Loucy (cell line): Measurements from ENCODE around the gene SPC24.
"Not testable (repeated sequence)": the region's sequence is repeated elsewhere in the genome, so short reads cannot be mapped to it uniquely, and the experiment has no call there.

ENCODE experiments used
- H2AFZ ChIP-seq: fragments of 200-600 bp; sonication (generic); 2 replicates; pipeline ENCODE4 v1.6.0; 2016; ENCODE audit warnings: antibody characterized with exemption, mild to moderate bottlenecking, low read length, moderate library complexity
- H3F3A ChIP-seq: fragments of 200-600 bp; 2 replicates; pipeline ENCODE4 v1.6.0; 2016; ENCODE audit warnings: antibody characterized with exemption, low read depth, mild to moderate bottlenecking
- H3K27me3 ChIP-seq: fragments of 200-600 bp; sonication (generic); 2 replicates; pipeline ENCODE4 v1.6.1; 2014; ENCODE audit warnings: low read length, mild to moderate bottlenecking; ENCODE audit not compliant: insufficient read depth, poor library complexity, severe bottlenecking
- H3K36me3 ChIP-seq: fragments of 200-600 bp; sonication (generic); 2 replicates; pipeline ENCODE4 v1.6.1; 2016; ENCODE audit warnings: low read length; ENCODE audit not compliant: insufficient read depth
- H3K4me1 ChIP-seq: fragments of 200-600 bp; sonication (generic); 2 replicates; pipeline ENCODE4 v1.5.1; 2014; ENCODE audit warnings: low read length, mild to moderate bottlenecking; ENCODE audit not compliant: insufficient read depth, poor library complexity, severe bottlenecking
- H3K4me2 ChIP-seq: fragments of 200-600 bp; sonication (generic); 2 replicates; pipeline ENCODE4 v1.6.0; 2014; ENCODE audit warnings: antibody characterized with exemption, low read length, low read depth, mild to moderate bottlenecking; ENCODE audit not compliant: poor library complexity, severe bottlenecking
- H3K4me3 ChIP-seq: fragments of 200-600 bp; sonication (generic); 2 replicates; pipeline ENCODE4 v1.5.1; 2014; ENCODE audit warnings: low read length, mild to moderate bottlenecking, mixed read lengths; ENCODE audit not compliant: poor library complexity, severe bottlenecking
- H3K79me2 ChIP-seq: fragments of 200-600 bp; sonication (generic); 2 replicates; pipeline ENCODE4 v1.6.1; 2014; ENCODE audit warnings: low read length; ENCODE audit not compliant: insufficient read depth
- H3K9ac ChIP-seq: fragments of 200-600 bp; sonication (generic); 2 replicates; pipeline ENCODE4 v1.6.0; 2014; ENCODE audit warnings: mild to moderate bottlenecking, low read depth, low read length, moderate library complexity; ENCODE audit not compliant: poor library complexity, severe bottlenecking
- H3K9me2 ChIP-seq: fragments of 200-600 bp; sonication (generic); replicated peaks from 2 replicates; pipeline ENCODE4 v1.6.1; 2016; ENCODE audit warnings: low read depth, low read length, mixed read lengths
- H3K9me3 ChIP-seq: fragments of 200-600 bp; sonication (generic); 2 replicates; pipeline ENCODE4 v1.6.1; 2014; ENCODE audit warnings: mild to moderate bottlenecking, antibody characterized with exemption, low read length, low read depth; ENCODE audit not compliant: insufficient read depth
- H4K20me1 ChIP-seq: fragments of 200-600 bp; sonication (generic); 2 replicates; pipeline ENCODE4 v1.6.0; 2014; ENCODE audit warnings: antibody characterized with exemption, low read length, mild to moderate bottlenecking; ENCODE audit not compliant: insufficient read depth, poor library complexity, severe bottlenecking
- EZH2phosphoT487 ChIP-seq: fragments of 200-600 bp; IDR thresholded peaks from 2 replicates; pipeline ENCODE4 v1.6.1; 2018; ENCODE audit warnings: antibody characterized with exemption, mild to moderate bottlenecking, moderate library complexity, borderline replicate concordance
- TF ChIP-seq, protein P1 (sequence below): fragments of 200-600 bp; sonication (generic); conservative IDR thresholded peaks from 2 replicates; pipeline ENCODE4 v1.5.1; 2014; ENCODE audit warnings: mild to moderate bottlenecking, antibody characterized with exemption, low read length

The SPC24 gene

DNA sequence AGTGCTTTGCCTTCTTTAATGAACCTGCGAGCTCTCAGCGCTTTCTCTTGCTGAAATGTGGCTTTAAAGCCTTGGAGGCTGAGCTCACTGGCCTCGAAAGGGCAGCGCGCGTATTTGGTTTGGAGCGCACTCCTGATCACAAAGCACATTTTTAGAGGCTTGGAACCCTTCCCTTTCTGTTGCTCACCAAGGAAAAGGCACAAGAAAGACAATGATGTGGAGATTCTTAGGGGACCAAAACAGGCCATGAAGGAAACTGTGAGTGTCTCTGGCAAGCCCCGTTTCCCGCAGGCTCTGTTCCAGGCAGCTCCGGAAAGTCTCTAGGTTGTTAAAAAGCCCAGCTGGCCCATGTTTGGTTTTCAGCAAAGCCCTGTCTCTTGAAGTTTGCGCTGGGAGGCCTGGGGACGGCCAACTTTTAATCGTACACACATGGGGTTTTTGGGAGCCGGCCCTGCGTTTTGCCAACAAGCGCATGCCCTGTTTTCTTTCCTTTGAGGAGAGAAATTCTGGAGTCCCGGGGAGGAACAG is 9.4 kb upstream of the SPC24 start:
- no peaks in the 10 kb centered on the region for H3K27me3 ChIP-seq
- no peak overlapping the region for H3K4me3 ChIP-seq
- H3F3A ChIP-seq = no peaks in the 10 kb centered on the region
- no peaks in the 10 kb centered on the region for H3K9me3 ChIP-seq
- TF ChIP-seq EZH2phosphoT487 = no peak
- TF ChIP-seq, protein P1, sequence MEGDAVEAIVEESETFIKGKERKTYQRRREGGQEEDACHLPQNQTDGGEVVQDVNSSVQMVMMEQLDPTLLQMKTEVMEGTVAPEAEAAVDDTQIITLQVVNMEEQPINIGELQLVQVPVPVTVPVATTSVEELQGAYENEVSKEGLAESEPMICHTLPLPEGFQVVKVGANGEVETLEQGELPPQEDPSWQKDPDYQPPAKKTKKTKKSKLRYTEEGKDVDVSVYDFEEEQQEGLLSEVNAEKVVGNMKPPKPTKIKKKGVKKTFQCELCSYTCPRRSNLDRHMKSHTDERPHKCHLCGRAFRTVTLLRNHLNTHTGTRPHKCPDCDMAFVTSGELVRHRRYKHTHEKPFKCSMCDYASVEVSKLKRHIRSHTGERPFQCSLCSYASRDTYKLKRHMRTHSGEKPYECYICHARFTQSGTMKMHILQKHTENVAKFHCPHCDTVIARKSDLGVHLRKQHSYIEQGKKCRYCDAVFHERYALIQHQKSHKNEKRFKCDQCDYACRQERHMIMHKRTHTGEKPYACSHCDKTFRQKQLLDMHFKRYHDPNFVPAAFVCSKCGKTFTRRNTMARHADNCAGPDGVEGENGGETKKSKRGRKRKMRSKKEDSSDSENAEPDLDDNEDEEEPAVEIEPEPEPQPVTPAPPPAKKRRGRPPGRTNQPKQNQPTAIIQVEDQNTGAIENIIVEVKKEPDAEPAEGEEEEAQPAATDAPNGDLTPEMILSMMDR = no peak
- H3K9ac ChIP-seq = no peak overlapping the region
- no peaks in the 10 kb centered on the region for H4K20me1 ChIP-seq
- no peak overlapping the region for H2AFZ ChIP-seq
- H3K9me2 ChIP-seq = no peaks in the 10 kb centered on the region
- H3K36me3 ChIP-seq = no peaks in the 10 kb centered on the region
- H3K4me2 ChIP-seq = no peak overlapping the region
- no peaks in the 10 kb centered on the region for H3K79me2 ChIP-seq
- no peaks in the 10 kb centered on the region for H3K4me1 ChIP-seq

DNA sequence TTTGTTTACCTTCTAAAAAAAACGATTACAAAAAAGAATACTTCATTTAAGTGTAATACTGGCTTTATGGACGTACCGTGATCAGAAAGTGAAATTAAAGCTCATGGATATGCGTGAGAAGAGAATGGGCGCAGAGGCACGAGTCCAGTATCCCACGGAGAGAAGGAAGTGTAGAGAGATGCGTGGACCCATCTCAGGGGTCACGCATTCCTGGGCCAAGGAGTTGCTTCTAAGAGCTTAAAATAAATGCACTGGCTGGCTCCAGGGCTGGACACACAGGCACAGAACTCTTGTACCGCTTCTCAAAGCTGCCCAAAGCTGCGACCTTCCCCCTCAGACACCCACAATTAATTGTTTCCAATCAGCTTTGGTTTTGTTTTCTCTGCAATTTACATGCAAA is 8.7 kb upstream of the SPC24 start:
- Histone ChIP-seq H3K4me3 (no peak overlapping the region), H3K9ac (no peak overlapping the region), H3K4me1 (no peaks in the 10 kb centered on the region), H2AFZ (no peak overlapping the region), H3K4me2 (no peak overlapping the region), H3K9me2 (no peaks in the 10 kb centered on the region), H3K36me3 (no peaks in the 10 kb centered on the region), H3K79me2 (no peaks in the 10 kb centered on the region), H3K9me3 (no peaks in the 10 kb centered on the region), H4K20me1 (no peaks in the 10 kb centered on the region), H3K27me3 (no peaks in the 10 kb centered on the region), H3F3A (no peaks in the 10 kb centered on the region)
- TF ChIP-seq, protein P1 = no peak
- no peak for TF ChIP-seq EZH2phosphoT487

DNA sequence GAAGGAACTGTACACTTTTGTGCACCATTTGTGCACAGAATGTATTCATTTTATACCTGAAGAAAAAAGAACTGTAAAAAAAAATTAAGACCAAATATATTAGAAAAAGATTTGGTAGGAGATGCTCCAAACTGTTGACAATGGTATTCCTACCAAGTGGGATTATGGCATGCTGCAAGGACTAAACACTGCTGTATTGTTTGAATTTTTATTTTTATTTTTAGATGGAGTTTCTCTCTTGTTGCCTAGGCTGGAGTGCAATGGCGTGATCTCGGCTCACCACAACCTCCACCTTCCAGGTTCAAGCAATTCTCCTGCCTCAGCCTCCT is 4.8 kb upstream of the SPC24 start:
- not testable (repeated sequence) for H3K9ac ChIP-seq, H3K79me2 ChIP-seq, H3K9me2 ChIP-seq, H3F3A ChIP-seq, H3K27me3 ChIP-seq, H3K9me3 ChIP-seq, H3K4me1 ChIP-seq, H2AFZ ChIP-seq, H3K36me3 ChIP-seq, H4K20me1 ChIP-seq, H3K4me2 ChIP-seq, H3K4me3 ChIP-seq

DNA sequence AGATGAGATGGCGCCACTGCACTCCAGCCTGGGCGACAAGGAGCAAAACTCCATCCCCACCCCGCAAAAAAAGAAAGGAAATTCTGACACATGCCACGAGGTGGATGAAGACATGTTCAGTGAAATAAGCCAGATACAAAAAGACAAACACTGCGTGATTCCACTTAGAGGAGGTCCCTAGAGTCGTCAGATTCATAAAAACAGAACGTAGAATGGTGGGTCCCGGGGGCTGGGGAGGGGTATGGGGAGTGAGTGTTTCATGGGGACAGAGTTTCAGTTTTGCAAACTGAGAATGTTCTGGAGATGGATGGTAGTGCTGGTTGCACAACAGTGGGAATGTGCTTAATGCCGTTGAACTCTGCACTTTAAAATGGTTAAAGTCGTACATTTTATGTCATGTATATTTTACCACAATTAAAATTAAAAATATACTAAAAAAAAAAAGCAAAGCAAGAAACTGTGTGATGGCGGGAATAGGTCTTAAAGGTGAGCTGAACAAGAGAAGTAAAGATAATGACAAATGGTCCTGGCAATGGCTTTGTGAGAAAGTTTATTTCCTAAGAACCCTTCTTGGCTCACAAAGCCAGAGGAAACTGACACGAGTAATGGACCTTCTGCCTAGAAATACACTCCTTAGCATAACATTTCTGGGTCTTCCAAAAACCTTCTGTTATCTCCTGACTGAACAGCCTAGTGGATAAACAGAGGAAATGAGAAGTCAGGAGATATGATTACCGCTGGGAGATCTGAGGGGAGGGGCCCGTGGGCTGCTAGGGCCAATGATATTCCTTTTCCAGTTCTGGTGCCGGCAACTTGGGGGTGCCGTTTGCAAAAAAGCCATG is 4.2 kb upstream of the SPC24 start:
- no peak overlapping the region for H3K4me3 ChIP-seq
- no peak overlapping the region for H2AFZ ChIP-seq
- H3K27me3 ChIP-seq = peaks cover 4% of the 10 kb centered on the region
- no peak overlapping the region for H3K4me2 ChIP-seq
- no peaks in the 10 kb centered on the region for H3K36me3 ChIP-seq
- no peaks in the 10 kb centered on the region for H4K20me1 ChIP-seq
- peaks cover 5% of the 10 kb centered on the region for H3K4me1 ChIP-seq
- H3K9me3 ChIP-seq = no peaks in the 10 kb centered on the region
- H3F3A ChIP-seq = no peaks in the 10 kb centered on the region
- H3K79me2 ChIP-seq = peaks cover 8% of the 10 kb centered on the region
- TF ChIP-seq, protein P1 = no peak
- TF ChIP-seq EZH2phosphoT487 = no peak
- H3K9me2 ChIP-seq = no peaks in the 10 kb centered on the region
- H3K9ac ChIP-seq = no peak overlapping the region
